IMR-90 (cell line): ENCODE data around the gene GALNT8. TPM values are rescaled to one million over a fixed set of nuclear protein-coding genes. Genes with fewer than 3 reads are reported as not detected.

Source experiments
- ATAC-seq: fragments of 200-7000 bp; cut with Tn5 transposase; 2 replicates; pipeline ENCODE4 v1.9.1; 2020; ENCODE audit warnings: low read depth, mild to moderate bottlenecking, moderate library complexity
- BruUV-seq: library from RNA; stranded (reverse); fragments of 400-500 nt; replicated peaks from 2 replicates; lab custom pipeline; 2021; lab: Mats Ljungman, UMichigan
- CTCF ChIA-PET: fragments of 300-600 bp; formaldehyde crosslinking; extraction: SDS; loops from one replicate; lab custom pipeline; 2021; ENCODE audit warnings: antibody characterized with exemption; lab: Yijun Ruan, JAX
- POLR2A ChIA-PET: fragments of 300-600 bp; sonication (Branson Sonifier 250); formaldehyde crosslinking; loops from one replicate; lab custom pipeline; 2022; ENCODE audit warnings: antibody characterized with exemption; ENCODE audit not compliant: unreplicated experiment; lab: Charles Lee
- DNase-seq: peaks from one replicate; pipeline ENCODE4 v3.0.0; 2013
- H2AFZ ChIP-seq: replicated peaks from 2 replicates; pipeline ENCODE3; 2013; ENCODE audit warnings: low read length, mild to moderate bottlenecking; ENCODE audit not compliant: poor library complexity
- H2AK5ac ChIP-seq: 2 replicates; pipeline ENCODE4 v1.6.1; 2013; ENCODE audit warnings: low read depth, low read length, inconsistent platforms
- H2AK9ac ChIP-seq: replicated peaks from 2 replicates; pipeline ENCODE3; 2013; ENCODE audit warnings: mild to moderate bottlenecking, low read depth, low read length, moderate library complexity; ENCODE audit not compliant: poor library complexity
- H2BK120ac ChIP-seq: 2 replicates; pipeline ENCODE4 v1.6.1; 2013; ENCODE audit warnings: low read depth, low read length, inconsistent platforms
- H2BK15ac ChIP-seq: 3 replicates; pipeline ENCODE4 v1.6.1; 2013; ENCODE audit warnings: low read depth, low read length, inconsistent platforms
- H2BK20ac ChIP-seq: 2 replicates; pipeline ENCODE4 v1.6.1; 2013; ENCODE audit warnings: low read depth, mild to moderate bottlenecking, inconsistent platforms, low read length, moderate library complexity
- H2BK5ac ChIP-seq: 2 replicates; pipeline ENCODE4 v1.6.1; 2013; ENCODE audit warnings: mild to moderate bottlenecking, low read depth, low read length, inconsistent platforms; ENCODE audit not compliant: poor library complexity, severe bottlenecking
- H3K14ac ChIP-seq: replicated peaks from 2 replicates; pipeline ENCODE4 v1.6.1; 2013; ENCODE audit warnings: low read depth, low read length, inconsistent platforms
- H3K18ac ChIP-seq: 2 replicates; pipeline ENCODE4 v1.6.1; 2013; ENCODE audit warnings: low read depth, low read length, control low read depth
- H3K23ac ChIP-seq: 2 replicates; pipeline ENCODE4 v1.6.1; 2013; ENCODE audit warnings: low read depth, low read length, inconsistent platforms
- H3K27ac ChIP-seq: 2 replicates; pipeline ENCODE4 v1.5.1; 2013; ENCODE audit warnings: mild to moderate bottlenecking, control low read depth, low read length; ENCODE audit not compliant: insufficient read depth
- H3K27me3 ChIP-seq: 2 replicates; pipeline ENCODE4 v1.6.1; 2013; ENCODE audit warnings: low read length; ENCODE audit not compliant: control insufficient read depth, insufficient read depth
- H3K36me3 ChIP-seq: 2 replicates; pipeline ENCODE4 v1.6.1; 2013; ENCODE audit warnings: low read length, mixed read lengths; ENCODE audit not compliant: control insufficient read depth, insufficient read depth
- H3K4ac ChIP-seq: 2 replicates; pipeline ENCODE4 v1.6.1; 2013; ENCODE audit warnings: low read depth, low read length, inconsistent platforms
- H3K4me1 ChIP-seq: 2 replicates; pipeline ENCODE4 v1.6.1; 2013; ENCODE audit warnings: low read length, mixed read lengths; ENCODE audit not compliant: control insufficient read depth, insufficient read depth
- H3K4me2 ChIP-seq: 2 replicates; pipeline ENCODE4 v1.6.1; 2013; ENCODE audit warnings: low read depth, mild to moderate bottlenecking, control low read depth, low read length, moderate library complexity
- H3K4me3 ChIP-seq: 2 replicates; pipeline ENCODE4 v1.5.1; 2013; ENCODE audit warnings: low read depth, mild to moderate bottlenecking, control low read depth, low read length, moderate library complexity; ENCODE audit not compliant: insufficient read depth
- H3K56ac ChIP-seq: 2 replicates; pipeline ENCODE4 v1.6.1; 2013; ENCODE audit warnings: low read length, inconsistent platforms; ENCODE audit not compliant: insufficient read depth; ENCODE audit errors: extremely low read depth
- H3K79me1 ChIP-seq, 2 experiments: 2 replicates each; pipeline ENCODE4 v1.6.1; 2013; ENCODE audit warnings: low read length in 2 of 2, inconsistent platforms in 1 of 2, low read depth in 1 of 2
- H3K9ac ChIP-seq: 2 replicates; pipeline ENCODE4 v1.6.1; 2013; ENCODE audit warnings: low read depth, low read length, control low read depth
- H3K9me1 ChIP-seq: 2 replicates; pipeline ENCODE4 v1.6.1; 2013; ENCODE audit warnings: low read length, inconsistent platforms; ENCODE audit not compliant: insufficient read depth
- H3K9me3 ChIP-seq: 2 replicates; pipeline ENCODE4 v1.6.1; 2013; ENCODE audit warnings: low read length; ENCODE audit not compliant: control insufficient read depth, insufficient read depth
- H4K20me1 ChIP-seq: 2 replicates; pipeline ENCODE4 v1.6.1; 2013; ENCODE audit warnings: low read length, inconsistent platforms; ENCODE audit not compliant: insufficient read depth
- H4K5ac ChIP-seq: 2 replicates; pipeline ENCODE4 v1.6.1; 2013; ENCODE audit warnings: mild to moderate bottlenecking, low read depth, low read length, control low read depth
- H4K8ac ChIP-seq, 2 experiments: 2 replicates each; pipeline ENCODE4 v1.6.1; 2013; ENCODE audit warnings: low read depth in 2 of 2, low read length in 2 of 2, control low read depth in 1 of 2, inconsistent platforms in 1 of 2
- H4K91ac ChIP-seq: 2 replicates; pipeline ENCODE4 v1.6.1; 2013; ENCODE audit warnings: low read depth, low read length, inconsistent platforms; ENCODE audit not compliant: insufficient read depth
- BHLHE40 ChIP-seq: fragments of 150-350 bp; IDR thresholded peaks from 2 replicates; pipeline ENCODE4 v1.6.1; 2016; ENCODE audit warnings: mild to moderate bottlenecking, low read depth, low read length
- CHD1 ChIP-seq: IDR thresholded peaks from 2 replicates; pipeline ENCODE4 v1.6.1; 2012; ENCODE audit warnings: low read depth, low read length, improper control_type of control experiment
- CTCF ChIP-seq: conservative IDR thresholded peaks from 2 replicates; pipeline ENCODE4 v1.5.1; 2012; ENCODE audit warnings: mild to moderate bottlenecking, low read depth, low read length, improper control_type of control experiment
- FOS ChIP-seq: fragments of 150-350 bp; IDR thresholded peaks from 2 replicates; pipeline ENCODE4 v1.6.1; 2016; ENCODE audit warnings: low read depth, low read length
- MAFK ChIP-seq: IDR thresholded peaks from 2 replicates; pipeline ENCODE4 v1.6.1; 2012; ENCODE audit warnings: low read depth, low read length, improper control_type of control experiment
- MAZ ChIP-seq: IDR thresholded peaks from 2 replicates; pipeline ENCODE4 v1.6.1; 2012; ENCODE audit warnings: low read depth, mild to moderate bottlenecking, low read length, improper control_type of control experiment, moderate library complexity, borderline replicate concordance
- MXI1 ChIP-seq: IDR thresholded peaks from 2 replicates; pipeline ENCODE4 v1.6.1; 2012; ENCODE audit warnings: low read depth, mild to moderate bottlenecking, low read length, moderate library complexity, borderline replicate concordance
- NFE2L2 ChIP-seq: fragments of 150-350 bp; IDR thresholded peaks from 2 replicates; pipeline ENCODE4 v1.6.1; 2016; ENCODE audit warnings: low read depth, mild to moderate bottlenecking, low read length
- POLR2A ChIP-seq: IDR thresholded peaks from 2 replicates; pipeline ENCODE4 v1.6.1; 2012; ENCODE audit warnings: mild to moderate bottlenecking, low read depth, low read length
- RAD21 ChIP-seq: IDR thresholded peaks from 2 replicates; pipeline ENCODE4 v1.6.1; 2012; ENCODE audit warnings: low read length, improper control_type of control experiment
- RCOR1 ChIP-seq: IDR thresholded peaks from 2 replicates; pipeline ENCODE4 v1.6.1; 2012; ENCODE audit warnings: mild to moderate bottlenecking, low read length, improper control_type of control experiment; ENCODE audit not compliant: insufficient replicate concordance
- RFX5 ChIP-seq: IDR thresholded peaks from 2 replicates; pipeline ENCODE4 v1.8.0; 2012; ENCODE audit warnings: low read depth, mild to moderate bottlenecking, low read length, moderate library complexity
- SMC3 ChIP-seq: fragments of 150-350 bp; IDR thresholded peaks from 2 replicates; pipeline ENCODE4 v1.6.1; 2016; ENCODE audit warnings: low read depth, mild to moderate bottlenecking, antibody characterized with exemption, low read length, moderate library complexity
- WGBS, 2 experiments: methylation state at CpG; one replicate each; pipeline versions ENCODE4 v1.1.5 to v1.1.7; 2013; ENCODE audit warnings: missing lambda C conversion rate in 2 of 2; ENCODE audit not compliant: insufficient read length in 1 of 2; ENCODE audit errors: extremely low coverage in 2 of 2; 5-methylcytosine and 5-hydroxymethylcytosine counted together
- dilution Hi-C: fragments of 300-500 bp; cut with HindIII; formaldehyde crosslinking; loops from one replicate; pipeline ENCODE4 v1.14.3; 2018; ENCODE audit warnings: low sequenced_read_pairs; ENCODE audit not compliant: unreplicated experiment
- in situ Hi-C: fragments of 300-500 bp; cut with MboI; formaldehyde crosslinking; loops from 3 replicates; pipeline ENCODE4 v1.14.3; 2019; ENCODE audit warnings: low sequenced_read_pairs, inconsistent platforms, mixed read lengths
- intact Hi-C: fragments of 100-400 bp; cut with micrococcal nuclease; formaldehyde crosslinking; loops from 2 replicates; pipeline ENCODE4 v1.10.0; 2022
- polyA plus RNA-seq, 3 experiments: library from polyadenylated mRNA; depleted of rRNA; stranded (reverse); fragments of >200 nt; gene quantifications; 2 replicates each; pipeline ENCODE4 v1.2.3, GENCODE V29; 2012; ENCODE audit warnings: low replicate concordance in 1 of 3
- total RNA-seq: library from RNA; depleted of rRNA; stranded (reverse); fragments of >200 nt; gene quantifications from 2 replicates; pipeline ENCODE4 v1.2.3, GENCODE V29; 2012

Gene GALNT8
- total and polyA plus RNA-seq, 2 of the 4 experiments (the other 2 are of a cell fraction): not detected

- no peak overlapping the region for H4K91ac ChIP-seq
- no peaks in the 10 kb centered on the region for H3K9me3 ChIP-seq
- H4K8ac ChIP-seq: no peak overlapping the region
- H4K5ac ChIP-seq: no peak overlapping the region
- WGBS, 2 experiments: no CpG with 5 or more reads among the region's 4 CpGs
- H3K9me1 ChIP-seq: no peaks in the 10 kb centered on the region
- no peak for ATAC-seq
- no peak overlapping the region for H3K56ac ChIP-seq
- H2AK5ac ChIP-seq: no peak overlapping the region
- H3K27ac ChIP-seq: no peak overlapping the region
- no peak overlapping the region for H3K14ac ChIP-seq
- no peaks in the 10 kb centered on the region for H3K4me1 ChIP-seq
- H3K36me3 ChIP-seq: no peaks in the 10 kb centered on the region
- no peak overlapping the region for H2BK15ac ChIP-seq
- BruUV-seq: no TSS peak
- no peak overlapping the region for H3K4ac ChIP-seq
- no peak overlapping the region for H2BK5ac ChIP-seq
- no peak overlapping the region for H2BK20ac ChIP-seq
- TF ChIP-seq FOS (no peak), SMC3 (no peak), CTCF (no peak), CHD1 (no peak), MXI1 (no peak), RAD21 (no peak), RFX5 (no peak), MAFK (no peak), POLR2A (no peak), RCOR1 (no peak), MAZ (no peak), NFE2L2 (no peak), BHLHE40 (no peak)
- no peaks in the 10 kb centered on the region for H4K20me1 ChIP-seq
- H3K9ac ChIP-seq: no peak overlapping the region
- no peak overlapping the region for H3K18ac ChIP-seq
- H3K79me1 ChIP-seq: no peaks in the 10 kb centered on the region
- H3K4me2 ChIP-seq: no peak overlapping the region
- ChIA-PET CTCF (no interaction called here), POLR2A (no interaction called here)
- in situ Hi-C loops (no loop called here), dilution Hi-C loops (no loop called here), intact Hi-C loops (no loop called here)
- H3K27me3 ChIP-seq: no peaks in the 10 kb centered on the region
- H3K4me3 ChIP-seq: no peak overlapping the region
- no peak overlapping the region for H3K23ac ChIP-seq
- no peak overlapping the region for H2BK120ac ChIP-seq
- DNase-seq: no peak
- no peak overlapping the region for H2AK9ac ChIP-seq
- no peak overlapping the region for H2AFZ ChIP-seq
Measured at GRCh38 chr12:4738541-4738940, 18.3 kb downstream of the GALNT8 start.
